Neuronal stem cell (in vitro differentiated cells): ENCODE data around the gene OVCH2.

Experiments
- DNase-seq: peaks from one replicate; pipeline ENCODE4 v3.0.0-alpha.2; 2013; ENCODE audit warnings: low spot score
- H2AFZ ChIP-seq: one replicate; pipeline ENCODE4 v1.6.1; 2013; ENCODE audit warnings: mild to moderate bottlenecking, low read length, inconsistent platforms
- H2AK5ac ChIP-seq: 2 replicates; pipeline ENCODE4 v1.6.1; 2013; ENCODE audit warnings: low read depth, mild to moderate bottlenecking, inconsistent platforms, low read length, moderate library complexity, mixed read lengths
- H2BK120ac ChIP-seq: 2 replicates; pipeline ENCODE4 v1.6.1; 2013; ENCODE audit warnings: low read depth, mild to moderate bottlenecking, inconsistent platforms, low read length, moderate library complexity, mixed read lengths
- H2BK12ac ChIP-seq: one replicate; pipeline ENCODE4 v1.6.1; 2013; ENCODE audit warnings: low read length, inconsistent platforms
- H2BK15ac ChIP-seq: 2 replicates; pipeline ENCODE4 v1.6.1; 2013; ENCODE audit warnings: mild to moderate bottlenecking, low read length, inconsistent platforms, mixed read lengths
- H2BK5ac ChIP-seq: one replicate; pipeline ENCODE4 v1.6.1; 2013; ENCODE audit warnings: inconsistent platforms, mild to moderate bottlenecking, low read length, moderate library complexity
- H3K14ac ChIP-seq: one replicate; pipeline ENCODE4 v1.6.1; 2013; ENCODE audit warnings: low read length, inconsistent platforms
- H3K18ac ChIP-seq: 2 replicates; pipeline ENCODE4 v1.6.1; 2013; ENCODE audit warnings: low read length, inconsistent platforms
- H3K23ac ChIP-seq: 2 replicates; pipeline ENCODE4 v1.6.1; 2013; ENCODE audit warnings: low read depth, mild to moderate bottlenecking, mixed read lengths, low read length, inconsistent platforms; ENCODE audit not compliant: poor library complexity
- H3K27ac ChIP-seq: replicated peaks from 3 replicates; pipeline ENCODE4 v1.5.1; 2013; ENCODE audit warnings: low read length, inconsistent platforms
- H3K27me3 ChIP-seq, 3 experiments: 2 replicates each; pipeline ENCODE4 v1.6.1; 2013; ENCODE audit warnings: low read length in 3 of 3, mild to moderate bottlenecking in 2 of 3, inconsistent platforms in 1 of 3, low read depth in 1 of 3, mixed read lengths in 1 of 3, moderate library complexity in 1 of 3; ENCODE audit not compliant: control insufficient read depth in 3 of 3, insufficient read depth in 3 of 3
- H3K36me3 ChIP-seq, 2 donors: replicated peaks in 1 of 2; 2 replicates each; pipeline ENCODE4 v1.6.1; 2013; ENCODE audit warnings: low read length in 2 of 2; ENCODE audit not compliant: control insufficient read depth in 2 of 2, insufficient read depth in 2 of 2
- H3K4ac ChIP-seq: 2 replicates; pipeline ENCODE4 v1.6.1; 2013; ENCODE audit warnings: inconsistent platforms, mild to moderate bottlenecking, low read length, moderate library complexity
- H3K4me1 ChIP-seq, 2 donors: 1 replicate in 1 of 2; 2 replicates in 1 of 2; pipeline ENCODE4 v1.6.1; 2013; ENCODE audit warnings: low read length in 2 of 2, low read depth in 1 of 2; ENCODE audit not compliant: control insufficient read depth in 2 of 2, insufficient read depth in 1 of 2
- H3K4me2 ChIP-seq: one replicate; pipeline ENCODE4 v1.6.1; 2013; ENCODE audit warnings: mild to moderate bottlenecking, low read length, inconsistent platforms; ENCODE audit not compliant: insufficient read depth, poor library complexity, severe bottlenecking
- H3K4me3 ChIP-seq, 2 donors: 2 replicates each; pipeline ENCODE4 v1.5.1; 2013; ENCODE audit warnings: low read length in 2 of 2, mild to moderate bottlenecking in 2 of 2, inconsistent platforms in 1 of 2, moderate library complexity in 1 of 2
- H3K79me1 ChIP-seq: one replicate; pipeline ENCODE4 v1.6.1; 2013; ENCODE audit warnings: low read depth, mild to moderate bottlenecking, inconsistent platforms, low read length, moderate library complexity
- H3K9ac ChIP-seq: one replicate; pipeline ENCODE4 v1.6.1; 2013; ENCODE audit warnings: mild to moderate bottlenecking, low read depth, low read length, inconsistent platforms; ENCODE audit not compliant: poor library complexity
- H3K9me3 ChIP-seq, 2 donors: replicated peaks in 1 of 2; 2 replicates each; pipeline versions ENCODE3 to v1.6.1; 2013; ENCODE audit warnings: low read length in 2 of 2, mild to moderate bottlenecking in 2 of 2, inconsistent platforms in 1 of 2, low read depth in 1 of 2, mixed read lengths in 1 of 2, moderate library complexity in 1 of 2; ENCODE audit not compliant: control insufficient read depth in 2 of 2, insufficient read depth in 1 of 2
- H4K8ac ChIP-seq: one replicate; pipeline ENCODE4 v1.6.1; 2013; ENCODE audit warnings: low read depth, mild to moderate bottlenecking, inconsistent platforms, low read length, moderate library complexity
- H4K91ac ChIP-seq: one replicate; pipeline ENCODE4 v1.6.1; 2013; ENCODE audit warnings: low read length, low read depth, mild to moderate bottlenecking, inconsistent platforms; ENCODE audit not compliant: poor library complexity
- WGBS, 2 donors: extraction: QIAGEN DNeasy Blood & Tissue Kit; methylation state at CpG; one replicate each; pipeline ENCODE4 v1.1.7; 2013; ENCODE audit warnings: missing lambda C conversion rate in 2 of 2, mixed read lengths in 1 of 2; ENCODE audit not compliant: insufficient read length in 2 of 2, insufficient replicate concordance in 1 of 2; ENCODE audit errors: extremely low coverage in 2 of 2; 5-methylcytosine and 5-hydroxymethylcytosine counted together

Gene OVCH2

GRCh38 chr11:7672276-7672959 lies 33.9 kb downstream of the OVCH2 start:
- no CpG with 5 or more reads among the region's 16 CpGs for WGBS, 2 donors
- Histone ChIP-seq H3K4me1 (peaks cover 19 to 20% of the 10 kb centered on the region in 2 donors), H3K9me3 (no peaks in the 10 kb centered on the region), H3K4ac (no peak overlapping the region), H2AFZ (no peak overlapping the region), H3K9ac (peak overlapping the region; percentile 45), H2BK12ac (peak overlapping the region; percentile 65), H3K36me3 (peaks cover 0 to 2% of the 10 kb centered on the region in 2 donors), H2AK5ac (peak overlapping the region; percentile 3), H3K27me3 (peaks cover 0 to 21% (median 2%) of the 10 kb centered on the region in 3 experiments), H4K8ac (no peak overlapping the region), H3K4me2 (no peak overlapping the region), H3K18ac (peak overlapping the region; percentile 73), H3K4me3 (no peak overlapping the region), H4K91ac (no peak overlapping the region), H2BK120ac (no peak overlapping the region), H3K27ac (no peak overlapping the region), H2BK15ac (no peak overlapping the region), H3K23ac (peak overlapping the region; percentile 53), H2BK5ac (no peak overlapping the region), H3K79me1 (peaks cover 3% of the 10 kb centered on the region), H3K14ac (no peak overlapping the region)
- no peak for DNase-seq

- H3K9me3 ChIP-seq, result no peaks in the 10 kb centered on the region
- H3K27me3 ChIP-seq, result peaks cover 0 to 21% (median 2%) of the 10 kb centered on the region in 3 experiments
- H3K9ac ChIP-seq, result no peak overlapping the region
- H3K79me1 ChIP-seq, result peaks cover 3% of the 10 kb centered on the region
- no CpG with 5 or more reads among the region's 10 CpGs for WGBS, 2 donors
- no peak overlapping the region for H3K27ac ChIP-seq
- no peak overlapping the region for H3K4me3 ChIP-seq
- no peak overlapping the region for H3K14ac ChIP-seq
- no peak overlapping the region for H3K4ac ChIP-seq
- peaks cover 20% of the 10 kb centered on the region in 2 donors for H3K4me1 ChIP-seq
- H2AK5ac ChIP-seq, result no peak overlapping the region
- H3K4me2 ChIP-seq, result no peak overlapping the region
- H2BK5ac ChIP-seq, result no peak overlapping the region
- no peak overlapping the region for H2BK120ac ChIP-seq
- DNase-seq, result no peak
- H2AFZ ChIP-seq, result no peak overlapping the region
- no peak overlapping the region for H2BK15ac ChIP-seq
- no peak overlapping the region for H2BK12ac ChIP-seq
- H4K91ac ChIP-seq, result no peak overlapping the region
- peaks cover 0 to 2% of the 10 kb centered on the region in 2 donors for H3K36me3 ChIP-seq
- H3K23ac ChIP-seq, result no peak overlapping the region
- no peak overlapping the region for H4K8ac ChIP-seq
- H3K18ac ChIP-seq, result no peak overlapping the region
Observed at GRCh38 chr11:7671347-7672215, 34.7 kb downstream of the OVCH2 start.

- H3K79me1 ChIP-seq, result peaks cover 5% of the 10 kb centered on the region
- no peak overlapping the region for H3K27ac ChIP-seq
- no peak overlapping the region for H3K14ac ChIP-seq
- H3K4me1 ChIP-seq, result peaks cover 20% of the 10 kb centered on the region in 2 donors
- H2BK12ac ChIP-seq, result no peak overlapping the region
- no peak overlapping the region for H4K91ac ChIP-seq
- WGBS, 2 donors, result no CpG with 5 or more reads among the region's 4 CpGs
- H3K36me3 ChIP-seq, result peaks cover 0 to 9% of the 10 kb centered on the region in 2 donors
- no peak overlapping the region for H2BK120ac ChIP-seq
- no peak overlapping the region for H3K18ac ChIP-seq
- no peak overlapping the region for H2AFZ ChIP-seq
- H3K27me3 ChIP-seq, result peaks cover 0 to 21% (median 2%) of the 10 kb centered on the region in 3 experiments
- H3K9me3 ChIP-seq, result peaks cover 0 to 5% of the 10 kb centered on the region in 2 donors
- no peak for DNase-seq
- H3K9ac ChIP-seq, result no peak overlapping the region
- no peak overlapping the region for H4K8ac ChIP-seq
- H2BK15ac ChIP-seq, result no peak overlapping the region
- no peak overlapping the region for H3K4me2 ChIP-seq
- H3K4ac ChIP-seq, result no peak overlapping the region
- no peak overlapping the region for H2BK5ac ChIP-seq
- H3K4me3 ChIP-seq, result no peak overlapping the region
- no peak overlapping the region for H3K23ac ChIP-seq
- H2AK5ac ChIP-seq, result no peak overlapping the region
Observed at GRCh38 chr11:7670641-7671040, 35.6 kb downstream of the OVCH2 start.

GRCh38 chr11:7668911-7669310 lies 37.4 kb downstream of the OVCH2 start:
- Histone ChIP-seq H3K27me3 (peaks cover 0 to 11% (median 0%) of the 10 kb centered on the region in 3 experiments), H2BK12ac (no peak overlapping the region), H3K36me3 (peaks cover 0 to 20% of the 10 kb centered on the region in 2 donors), H3K79me1 (peaks cover 5% of the 10 kb centered on the region), H4K91ac (no peak overlapping the region), H3K23ac (no peak overlapping the region), H2BK5ac (no peak overlapping the region), H3K18ac (no peak overlapping the region), H2BK15ac (no peak overlapping the region), H3K27ac (peak overlapping the region; percentile 11), H3K4me3 (no peak overlapping the region), H4K8ac (no peak overlapping the region), H2AFZ (peak overlapping the region; percentile 54), H3K9me3 (peaks cover 4 to 17% of the 10 kb centered on the region in 2 donors), H3K9ac (no peak overlapping the region), H3K14ac (no peak overlapping the region), H3K4me1 (peaks cover 18 to 20% of the 10 kb centered on the region in 2 donors), H2AK5ac (no peak overlapping the region), H3K4ac (no peak overlapping the region), H3K4me2 (no peak overlapping the region), H2BK120ac (no peak overlapping the region)
- DNase-seq, result no peak
- no CpG with 5 or more reads among the region's 5 CpGs for WGBS, 2 donors
